HL-60 (cell line): Measurements from ENCODE around the gene ALDOC.

Experiments used
- DNase-seq, 2 experiments: peaks; one replicate each; pipeline ENCODE4 v3.0.0-alpha.2; 2010 to 2020; ENCODE audit warnings: low read depth in 1 of 2, low spot score in 1 of 2
- H3K27ac ChIP-seq: fragments of 250-450 bp; sonication (Bioruptor Pico); replicated peaks from 2 replicates; pipeline ENCODE4 v1.5.1; 2020; ENCODE audit warnings: mild to moderate bottlenecking, moderate library complexity
- H3K27me3 ChIP-seq: fragments of 250-450 bp; sonication (Bioruptor Pico); 2 replicates; pipeline ENCODE4 v1.5.1; 2021; ENCODE audit warnings: mild to moderate bottlenecking, moderate library complexity; ENCODE audit not compliant: insufficient read depth, poor library complexity, severe bottlenecking
- H3K4me3 ChIP-seq: replicated peaks from 2 replicates; pipeline ENCODE4 v1.5.1; 2011; ENCODE audit warnings: mild to moderate bottlenecking, control low read depth, low read length; ENCODE audit not compliant: insufficient read depth
- GABPA ChIP-seq: IDR thresholded peaks from 2 replicates; pipeline ENCODE4 v1.6.1; 2012; ENCODE audit warnings: low read depth
- POLR2AphosphoS5 ChIP-seq: IDR thresholded peaks from 2 replicates; pipeline ENCODE4 v1.6.1; 2012; ENCODE audit warnings: low read depth
- REST ChIP-seq: IDR thresholded peaks from 2 replicates; pipeline ENCODE4 v1.6.1; 2012; ENCODE audit warnings: low read depth; ENCODE audit not compliant: insufficient replicate concordance
- SPI1 ChIP-seq: IDR thresholded peaks from 2 replicates; pipeline ENCODE4 v1.6.1; 2012; ENCODE audit warnings: low read depth, mild to moderate bottlenecking, borderline replicate concordance
- TF ChIP-seq, protein P1 (sequence below): IDR thresholded peaks from one replicate; pipeline ENCODE4 v1.5.1; 2011; ENCODE audit warnings: low read length, control low read depth, inconsistent platforms; ENCODE audit not compliant: insufficient read depth

The ALDOC gene

DNA sequence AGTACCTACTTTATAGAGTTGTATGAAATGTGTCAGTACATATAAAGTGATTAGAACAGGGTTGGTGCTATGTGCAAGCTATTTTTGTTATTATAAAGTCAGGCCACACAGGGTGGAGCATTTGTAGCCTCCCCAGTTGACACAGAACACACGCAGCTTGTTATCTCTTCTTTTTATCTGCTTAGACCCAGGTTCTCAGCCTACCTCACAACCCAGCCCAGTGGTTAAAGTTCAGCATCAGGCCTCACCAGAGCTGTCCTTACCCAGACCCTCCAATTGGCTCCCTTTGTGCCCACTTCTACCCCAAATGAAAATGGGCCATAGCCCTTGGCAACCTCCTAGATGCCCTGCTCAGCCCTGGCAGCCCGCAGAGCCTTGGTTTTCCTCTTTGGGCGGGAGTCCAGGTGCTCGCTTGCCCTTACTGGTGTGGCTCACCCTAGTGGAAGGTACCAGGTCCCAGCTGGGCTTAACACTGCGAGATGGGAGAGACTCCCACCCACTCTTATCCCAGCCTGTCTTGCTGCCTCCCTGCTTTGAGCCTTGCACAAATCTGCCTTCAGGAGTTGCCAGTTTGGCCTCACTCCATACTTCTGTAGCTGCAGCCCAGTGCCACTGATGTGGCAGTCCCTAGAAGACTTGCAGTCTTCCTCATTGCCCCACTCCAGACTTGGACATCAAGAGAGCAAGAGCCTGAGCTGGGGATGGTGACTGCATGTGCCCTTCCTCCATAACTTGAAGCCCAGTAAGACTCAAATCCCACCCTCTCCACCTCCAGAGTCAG lies 4.2 kb downstream of the ALDOC start:
- no peak overlapping the region for H3K27ac ChIP-seq
- no peak overlapping the region; the same call in 1 of the 2 replicates for H3K4me3 ChIP-seq
- DNase-seq, result no peak
- no peak for TF ChIP-seq POLR2AphosphoS5
- TF ChIP-seq, protein P1, sequence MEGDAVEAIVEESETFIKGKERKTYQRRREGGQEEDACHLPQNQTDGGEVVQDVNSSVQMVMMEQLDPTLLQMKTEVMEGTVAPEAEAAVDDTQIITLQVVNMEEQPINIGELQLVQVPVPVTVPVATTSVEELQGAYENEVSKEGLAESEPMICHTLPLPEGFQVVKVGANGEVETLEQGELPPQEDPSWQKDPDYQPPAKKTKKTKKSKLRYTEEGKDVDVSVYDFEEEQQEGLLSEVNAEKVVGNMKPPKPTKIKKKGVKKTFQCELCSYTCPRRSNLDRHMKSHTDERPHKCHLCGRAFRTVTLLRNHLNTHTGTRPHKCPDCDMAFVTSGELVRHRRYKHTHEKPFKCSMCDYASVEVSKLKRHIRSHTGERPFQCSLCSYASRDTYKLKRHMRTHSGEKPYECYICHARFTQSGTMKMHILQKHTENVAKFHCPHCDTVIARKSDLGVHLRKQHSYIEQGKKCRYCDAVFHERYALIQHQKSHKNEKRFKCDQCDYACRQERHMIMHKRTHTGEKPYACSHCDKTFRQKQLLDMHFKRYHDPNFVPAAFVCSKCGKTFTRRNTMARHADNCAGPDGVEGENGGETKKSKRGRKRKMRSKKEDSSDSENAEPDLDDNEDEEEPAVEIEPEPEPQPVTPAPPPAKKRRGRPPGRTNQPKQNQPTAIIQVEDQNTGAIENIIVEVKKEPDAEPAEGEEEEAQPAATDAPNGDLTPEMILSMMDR, result no peak
- TF ChIP-seq GABPA, result no peak
- TF ChIP-seq REST, result no peak
- no peak for TF ChIP-seq SPI1
- H3K27me3 ChIP-seq, result no peaks in the 10 kb centered on the region

- no peaks in the 10 kb centered on the region for H3K27me3 ChIP-seq
- H3K4me3 ChIP-seq, result peak within 1 kb of the TSS; percentile 97
- TF ChIP-seq REST (no peak), POLR2AphosphoS5 (peak; percentile 63), GABPA (peak; percentile 84), SPI1 (peak; percentile 63; the same call in 1 of the 2 replicates)
- TF ChIP-seq, protein P1, result no peak
- peak; percentile 90 to 98 for DNase-seq
- peak within 1 kb of the TSS; percentile 85 for H3K27ac ChIP-seq
Measured at GRCh38 chr17:28571361-28572122, 5.2 kb downstream of the ALDOC start, which contains the start of gene PIGS. Gene PIGS (minus strand): TSS chr17:28571524. CDS start chr17:28571496, 28 bp downstream.

DNA sequence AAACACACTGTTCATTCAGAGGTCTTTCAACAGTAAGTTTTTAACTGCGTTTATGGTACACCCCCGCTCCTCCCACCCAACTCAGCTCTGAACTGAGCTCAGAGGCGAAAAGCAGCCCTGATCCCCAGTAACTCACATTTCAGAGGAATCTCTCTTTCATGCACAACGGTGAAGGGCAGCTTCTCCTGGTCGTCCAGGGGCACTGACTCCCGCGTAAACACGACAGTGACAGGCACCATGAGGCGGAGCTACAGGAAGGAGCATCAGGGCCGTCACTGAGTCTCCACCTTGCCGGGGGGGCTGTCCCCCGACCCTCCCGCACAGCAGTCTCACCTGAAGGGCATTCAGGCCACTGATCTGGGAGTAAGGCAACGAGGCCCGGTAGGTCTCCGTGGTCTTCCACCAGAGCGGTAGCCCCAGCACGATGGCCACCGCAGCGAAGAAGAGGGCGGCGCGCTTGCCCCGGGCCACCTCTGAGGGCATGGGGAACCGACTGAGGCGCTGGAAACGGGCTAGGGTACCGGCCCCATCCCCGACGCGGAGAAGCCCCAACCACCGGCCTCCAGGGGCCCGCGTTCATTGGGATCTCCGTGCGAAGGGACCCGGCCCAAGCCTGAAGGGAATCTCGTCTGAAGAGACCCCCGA lies 5.9 kb downstream of the ALDOC start:
- Histone ChIP-seq H3K27ac (peak overlapping the region; percentile 85), H3K4me3 (peak overlapping the region; percentile 97), H3K27me3 (no peaks in the 10 kb centered on the region)
- TF ChIP-seq GABPA, result no peak
- TF ChIP-seq POLR2AphosphoS5, result no peak
- TF ChIP-seq REST, result peak; percentile 29
- peak in 1 of 2 experiments; percentile 62 for DNase-seq
